Measurements from ENCODE around the gene WDR7. TPM values are rescaled to one million over a fixed set of nuclear protein-coding genes. Genes with fewer than 3 reads are reported as not detected.

The WDR7 gene
- total and polyA plus RNA-seq, 10 of the 15 experiments (the other 5 are each of a cell fraction or from before 2014, with no cell fraction given), result 2.8 to 16.5 (median 11.7) TPM

DNA sequence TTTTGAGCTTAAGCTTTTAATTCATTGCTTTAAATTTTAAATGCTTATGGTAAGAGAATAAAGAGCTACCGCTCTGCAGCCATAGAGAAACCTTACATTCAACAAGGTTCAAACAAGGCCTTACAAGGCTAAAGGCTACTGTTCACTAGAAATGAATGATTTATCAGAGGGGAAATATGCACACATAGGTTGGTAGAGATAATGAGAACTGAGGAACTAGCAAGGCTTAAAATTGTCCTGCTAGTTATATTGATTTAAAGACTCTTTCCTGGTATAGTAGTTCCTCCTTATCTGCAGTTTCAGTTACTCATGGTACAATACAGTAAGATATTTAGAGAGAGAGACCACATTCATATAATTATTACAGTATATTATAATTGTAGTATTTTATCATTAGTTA, 193.4 kb downstream of the WDR7 start:
- BruUV-seq (replicated peaks), result no TSS peak
- TF ChIP-seq ZNF687 (IDR thresholded peaks at IDR 0.05) (no peak), SIN3A (IDR thresholded peaks at IDR 0.05; ENCODE audit: low read depth, low read length) (no peak), CHD1 (IDR thresholded peaks at IDR 0.05; ENCODE audit: low read depth, low read length) (no peak), FOS (IDR thresholded peaks at IDR 0.05; ENCODE audit: borderline replicate concordance, extremely low read depth, insufficient read length) (no peak), ETV6 (conservative IDR thresholded peaks at IDR 0.05 in 1 of 2, IDR thresholded peaks at IDR 0.05 in 1 of 2; ENCODE audit: borderline replicate concordance in 1 of 2, low read depth in 1 of 2) (no peak), SIX5 (IDR thresholded peaks at IDR 0.05; ENCODE audit: low read depth, low read length, severe bottlenecking) (no peak), SMAD1 (IDR thresholded peaks at IDR 0.05; ENCODE audit: low read depth, partially characterized antibody) (no peak), SREBF2 (IDR thresholded peaks at IDR 0.05; ENCODE audit: low read length) (no peak), ZNF384 (IDR thresholded peaks at IDR 0.05; ENCODE audit: borderline replicate concordance, low read depth, low read length) (no peak), ZSCAN29 (IDR thresholded peaks at IDR 0.05) (no peak), MTA2 (IDR thresholded peaks at IDR 0.05; ENCODE audit: low read depth) (no peak), RCOR1 (conservative IDR thresholded peaks at IDR 0.05; ENCODE audit: low read depth, low read length) (no peak), EZH2 (IDR thresholded peaks at IDR 0.05; ENCODE audit: borderline replicate concordance, control insufficient read depth, low read depth, low read length) (no peak)
- TF ChIP-seq, protein P1, sequence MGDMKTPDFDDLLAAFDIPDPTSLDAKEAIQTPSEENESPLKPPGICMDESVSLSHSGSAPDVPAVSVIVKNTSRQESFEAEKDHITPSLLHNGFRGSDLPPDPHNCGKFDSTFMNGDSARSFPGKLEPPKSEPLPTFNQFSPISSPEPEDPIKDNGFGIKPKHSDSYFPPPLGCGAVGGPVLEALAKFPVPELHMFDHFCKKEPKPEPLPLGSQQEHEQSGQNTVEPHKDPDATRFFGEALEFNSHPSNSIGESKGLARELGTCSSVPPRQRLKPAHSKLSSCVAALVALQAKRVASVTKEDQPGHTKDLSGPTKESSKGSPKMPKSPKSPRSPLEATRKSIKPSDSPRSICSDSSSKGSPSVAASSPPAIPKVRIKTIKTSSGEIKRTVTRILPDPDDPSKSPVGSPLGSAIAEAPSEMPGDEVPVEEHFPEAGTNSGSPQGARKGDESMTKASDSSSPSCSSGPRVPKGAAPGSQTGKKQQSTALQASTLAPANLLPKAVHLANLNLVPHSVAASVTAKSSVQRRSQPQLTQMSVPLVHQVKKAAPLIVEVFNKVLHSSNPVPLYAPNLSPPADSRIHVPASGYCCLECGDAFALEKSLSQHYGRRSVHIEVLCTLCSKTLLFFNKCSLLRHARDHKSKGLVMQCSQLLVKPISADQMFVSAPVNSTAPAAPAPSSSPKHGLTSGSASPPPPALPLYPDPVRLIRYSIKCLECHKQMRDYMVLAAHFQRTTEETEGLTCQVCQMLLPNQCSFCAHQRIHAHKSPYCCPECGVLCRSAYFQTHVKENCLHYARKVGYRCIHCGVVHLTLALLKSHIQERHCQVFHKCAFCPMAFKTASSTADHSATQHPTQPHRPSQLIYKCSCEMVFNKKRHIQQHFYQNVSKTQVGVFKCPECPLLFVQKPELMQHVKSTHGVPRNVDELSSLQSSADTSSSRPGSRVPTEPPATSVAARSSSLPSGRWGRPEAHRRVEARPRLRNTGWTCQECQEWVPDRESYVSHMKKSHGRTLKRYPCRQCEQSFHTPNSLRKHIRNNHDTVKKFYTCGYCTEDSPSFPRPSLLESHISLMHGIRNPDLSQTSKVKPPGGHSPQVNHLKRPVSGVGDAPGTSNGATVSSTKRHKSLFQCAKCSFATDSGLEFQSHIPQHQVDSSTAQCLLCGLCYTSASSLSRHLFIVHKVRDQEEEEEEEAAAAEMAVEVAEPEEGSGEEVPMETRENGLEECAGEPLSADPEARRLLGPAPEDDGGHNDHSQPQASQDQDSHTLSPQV (IDR thresholded peaks at IDR 0.05), result no peak
- TF ChIP-seq, protein P2, sequence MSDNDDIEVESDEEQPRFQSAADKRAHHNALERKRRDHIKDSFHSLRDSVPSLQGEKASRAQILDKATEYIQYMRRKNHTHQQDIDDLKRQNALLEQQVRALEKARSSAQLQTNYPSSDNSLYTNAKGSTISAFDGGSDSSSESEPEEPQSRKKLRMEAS (IDR thresholded peaks at IDR 0.05; ENCODE audit: low read depth, low read length), result no peak
- TF ChIP-seq, protein P3, sequence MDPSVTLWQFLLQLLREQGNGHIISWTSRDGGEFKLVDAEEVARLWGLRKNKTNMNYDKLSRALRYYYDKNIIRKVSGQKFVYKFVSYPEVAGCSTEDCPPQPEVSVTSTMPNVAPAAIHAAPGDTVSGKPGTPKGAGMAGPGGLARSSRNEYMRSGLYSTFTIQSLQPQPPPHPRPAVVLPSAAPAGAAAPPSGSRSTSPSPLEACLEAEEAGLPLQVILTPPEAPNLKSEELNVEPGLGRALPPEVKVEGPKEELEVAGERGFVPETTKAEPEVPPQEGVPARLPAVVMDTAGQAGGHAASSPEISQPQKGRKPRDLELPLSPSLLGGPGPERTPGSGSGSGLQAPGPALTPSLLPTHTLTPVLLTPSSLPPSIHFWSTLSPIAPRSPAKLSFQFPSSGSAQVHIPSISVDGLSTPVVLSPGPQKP (IDR thresholded peaks at IDR 0.05; ENCODE audit: low read depth, low read length), result no peak

More for the DNA sequence above, 193.4 kb downstream of the WDR7 start:
- SMC1A ChIA-PET (ENCODE audit: uncharacterized antibody, unreplicated experiment), result no interaction called here
- DNase-seq (ENCODE audit: low read depth, low spot score), result no peak
- Histone ChIP-seq H3K79me2 (ENCODE audit: control insufficient read depth, insufficient read depth, low read length) (no peaks in the 10 kb centered on the region), H3K9me3 (replicated peaks; ENCODE audit: control insufficient read depth, insufficient read depth, low read length) (no peaks in the 10 kb centered on the region; the same call in 2 of the 3 replicates), H3K9ac (ENCODE audit: control insufficient read depth, insufficient read depth, low read length) (no peak overlapping the region), H3K27ac (ENCODE audit: control insufficient read depth, insufficient read depth) (no peak overlapping the region), H4K20me1 (ENCODE audit: control insufficient read depth, insufficient read depth) (no peaks in the 10 kb centered on the region), H3K27me3 (replicated peaks in 1 of 2; ENCODE audit: control insufficient read depth in 2 of 2, insufficient read depth in 2 of 2, low read length in 1 of 2) (no peaks in the 10 kb centered on the region), H2AFZ (ENCODE audit: control insufficient read depth, low read depth, low read length) (no peak overlapping the region), H3K36me3 (ENCODE audit: control insufficient read depth in 2 of 2, insufficient read depth in 2 of 2, low read length in 1 of 2) (no peaks in the 10 kb centered on the region), H3K4me3 (no peak overlapping the region), H3K4me2 (ENCODE audit: control insufficient read depth, insufficient read depth) (no peak overlapping the region), H3K4me1 (ENCODE audit: control insufficient read depth, insufficient read depth, low read length) (no peaks in the 10 kb centered on the region)
- RAD21 ChIA-PET (ENCODE audit: unreplicated experiment), result no interaction called here
- no peak for ATAC-seq
- POLR2A ChIA-PET, result no interaction called here
- in situ Hi-C loops (cut with MboI) (no loop called here), intact Hi-C loops (cut with micrococcal nuclease; ENCODE audit: unreplicated experiment) (no loop called here)
- CTCF ChIA-PET, result no interaction called here
- 96% methylated on average over 1 of the region's 1 CpG for WGBS (ENCODE audit: insufficient coverage, insufficient replicate concordance, low lambda C conversion rate, missing lambda C conversion rate)
- FAIRE-seq, result no peak
